Fibroblast of skin of left biceps (primary cell): ENCODE data around the gene AMPD3.

Experiments
- DNase-seq, 2 experiments: peaks; one replicate each; pipeline ENCODE4 v3.0.0-alpha.2; 2013; ENCODE audit warnings: low read depth in 2 of 2

AMPD3 gene

GRCh38 chr11:10488121-10488933 is 33.3 kb downstream of the AMPD3 start:
- no peak for DNase-seq

DNA sequence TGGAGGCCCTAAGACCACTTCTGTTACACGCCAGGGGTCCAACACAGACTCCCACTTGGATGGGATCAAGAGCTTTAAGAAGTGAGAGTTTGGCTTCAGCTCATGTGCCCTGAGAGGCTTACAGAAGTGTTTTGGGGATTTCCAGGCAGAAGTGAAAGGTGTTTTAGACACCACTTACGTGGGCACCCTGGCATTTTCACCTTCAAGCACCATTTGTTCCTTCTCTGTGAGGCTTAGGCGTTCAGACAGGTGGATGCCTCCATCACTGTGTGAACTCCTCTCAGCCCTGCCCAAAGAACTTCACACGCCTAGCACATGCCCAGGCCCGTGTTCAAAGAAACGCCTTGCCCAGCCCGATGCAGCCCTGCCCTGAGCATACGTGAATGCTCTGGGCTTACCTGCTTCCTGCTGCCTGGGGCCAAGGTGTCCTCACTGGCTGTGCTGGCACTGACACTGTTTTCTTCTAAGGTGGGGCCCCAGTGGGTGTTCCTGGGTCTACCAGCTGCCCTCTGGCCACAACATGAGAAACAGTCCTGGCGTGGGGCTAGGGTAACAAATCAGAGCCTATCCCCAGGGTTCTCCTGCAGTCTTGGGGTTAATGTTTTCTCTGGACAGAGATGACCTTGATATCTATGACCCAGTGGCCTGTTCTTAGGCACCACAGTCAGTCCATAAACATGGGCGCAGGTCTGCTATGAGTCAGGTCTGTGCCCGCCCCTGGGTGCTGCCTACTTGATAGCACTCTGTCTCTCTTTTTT is 34.0 kb downstream of the AMPD3 start:
- DNase-seq: no peak

DNA sequence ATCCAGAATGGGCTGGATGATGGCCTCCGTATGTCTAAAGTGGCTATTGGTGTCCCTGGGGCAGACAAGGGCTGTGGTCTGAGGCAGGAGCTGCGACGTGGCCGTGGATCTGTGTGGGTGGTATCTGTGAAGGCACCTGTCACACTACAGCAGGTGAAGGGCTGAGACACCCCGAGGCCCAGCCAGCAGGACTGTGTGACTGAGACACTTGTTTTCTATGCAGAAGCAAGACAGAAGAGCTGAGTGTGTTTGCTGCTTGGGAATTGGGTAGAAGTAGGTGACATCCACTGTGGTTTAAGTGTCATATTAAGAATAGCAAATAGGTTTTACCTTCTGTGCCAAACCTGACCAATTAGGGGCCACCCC is 35.0 kb downstream of the AMPD3 start:
- no peak for DNase-seq

GRCh38 chr11:10490398-10491241 is 35.6 kb downstream of the AMPD3 start:
- DNase-seq: peak; percentile 11 to 19

DNA sequence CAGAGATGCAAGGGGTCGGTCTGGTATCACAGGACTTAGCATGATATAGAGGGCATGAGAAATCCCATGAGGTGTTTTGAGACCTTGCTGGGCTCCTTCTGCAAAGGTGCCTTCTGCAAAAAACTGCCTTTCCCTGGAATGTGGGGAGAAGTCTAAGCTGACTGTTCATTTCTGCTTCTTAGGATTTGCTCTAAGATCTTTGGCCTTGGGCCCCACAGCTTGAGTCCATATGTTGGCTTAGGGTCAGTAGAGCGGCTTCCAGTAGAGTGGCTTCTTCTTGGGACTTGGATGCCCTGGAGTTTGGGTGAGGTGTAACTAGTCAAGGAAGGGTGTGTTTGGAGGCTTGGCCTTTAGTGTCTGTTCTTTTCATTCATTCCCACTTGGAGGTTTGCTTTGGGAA is 37.0 kb downstream of the AMPD3 start:
- DNase-seq: no peak

- DNase-seq: no peak
These were observed 38.1 kb downstream of the AMPD3 start for GRCh38 chr11:10493041-10493663.

DNA sequence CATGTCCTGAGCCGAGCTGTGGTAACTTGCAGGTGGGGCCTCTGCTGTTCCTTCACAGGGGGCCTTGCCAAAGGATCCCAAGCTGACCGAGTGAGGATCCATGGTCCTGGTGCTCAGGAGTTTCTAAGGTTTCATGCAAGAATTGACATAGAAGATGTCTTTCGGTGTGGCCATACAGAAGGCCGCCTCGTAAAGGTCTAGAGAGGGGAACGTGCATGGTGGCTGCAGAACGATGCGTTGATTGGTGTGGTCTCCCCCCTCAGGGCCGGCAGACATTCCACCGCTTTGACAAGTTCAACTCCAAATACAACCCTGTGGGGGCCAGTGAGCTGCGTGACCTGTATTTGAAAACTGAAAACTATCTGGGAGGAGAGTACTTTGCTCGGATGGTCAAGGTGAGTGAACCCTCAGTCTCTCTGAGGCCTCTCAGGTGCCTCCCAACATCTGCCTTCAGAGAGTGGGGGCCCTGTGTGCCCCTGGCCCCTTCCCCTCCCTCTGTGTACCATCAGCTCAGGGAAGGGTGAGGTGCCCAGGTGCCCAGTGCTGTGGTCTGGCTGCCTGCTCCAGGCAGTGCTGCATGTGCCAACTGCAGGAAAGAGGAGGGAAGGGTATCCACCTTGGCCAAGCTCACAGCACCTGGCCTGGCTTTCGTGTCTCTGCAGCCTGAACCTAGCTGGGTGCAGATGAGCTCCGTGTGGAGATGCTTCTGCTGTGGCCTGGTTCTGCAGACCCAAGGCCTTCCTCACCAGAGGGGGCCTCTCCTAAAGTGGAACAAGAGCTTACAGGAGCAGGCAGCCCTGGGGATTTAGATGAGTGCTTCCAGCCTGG is 39.8 kb downstream of the AMPD3 start:
- DNase-seq: no peak

DNA sequence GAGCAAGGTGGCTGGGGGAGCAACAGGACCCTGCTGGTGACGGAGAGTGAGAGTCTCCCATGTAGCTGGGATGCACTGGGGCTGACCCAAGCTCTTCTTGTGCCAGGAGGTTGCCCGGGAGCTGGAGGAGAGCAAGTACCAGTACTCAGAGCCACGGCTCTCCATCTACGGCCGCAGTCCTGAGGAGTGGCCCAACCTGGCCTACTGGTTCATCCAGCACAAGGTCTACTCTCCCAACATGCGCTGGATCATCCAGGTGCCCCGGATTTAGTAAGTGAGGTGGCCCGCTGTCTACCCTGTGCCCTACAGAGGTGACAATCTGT is 40.4 kb downstream of the AMPD3 start:
- DNase-seq: no peak

- DNase-seq: no peak
These were observed 41.4 kb downstream of the AMPD3 start for GRCh38 chr11:10496296-10496936.

- no peak for DNase-seq
These were observed 42.4 kb downstream of the AMPD3 start for GRCh38 chr11:10497371-10498021.

DNA sequence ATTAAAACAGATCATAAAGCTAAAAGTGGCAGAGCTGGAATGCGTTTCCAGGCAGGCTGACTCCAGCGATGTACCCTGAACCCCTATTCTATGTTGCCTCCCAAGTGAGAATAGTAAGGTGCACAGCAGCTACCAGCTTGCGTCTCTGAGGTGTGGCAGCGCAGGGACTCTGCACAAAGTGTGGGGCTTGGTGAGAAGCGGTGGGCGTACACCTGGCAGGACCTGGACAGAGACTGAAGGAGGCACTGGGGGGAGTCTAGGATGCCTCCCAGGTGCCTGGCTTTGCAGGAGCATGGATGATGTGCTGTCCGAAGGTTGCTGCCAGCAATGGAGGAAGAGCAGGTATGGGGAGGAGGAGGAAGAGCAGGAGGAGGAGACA is 42.9 kb downstream of the AMPD3 start:
- no peak for DNase-seq

- no peak for DNase-seq
These were observed 43.6 kb downstream of the AMPD3 start for GRCh38 chr11:10498426-10499250.

DNA sequence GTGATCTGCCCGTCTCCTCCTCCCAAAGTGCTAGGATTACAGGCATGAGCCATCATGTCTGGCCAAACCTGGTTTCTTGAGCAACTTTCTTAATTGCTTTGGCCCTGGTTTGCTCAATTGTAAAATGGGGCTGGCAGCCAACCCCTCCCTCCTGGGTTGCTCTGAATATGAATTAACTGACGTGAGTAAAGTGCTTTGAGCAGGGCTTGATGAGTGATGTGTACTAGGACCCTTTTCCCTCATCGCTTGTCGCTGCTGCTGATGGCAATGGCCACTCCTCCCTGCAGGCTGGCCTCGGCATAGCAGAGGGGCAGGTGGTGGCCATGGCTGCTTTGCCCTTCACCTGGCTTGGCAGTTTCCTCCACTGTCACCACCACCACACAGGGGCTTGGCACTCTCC is 44.4 kb downstream of the AMPD3 start:
- no peak for DNase-seq

- no peak for DNase-seq
These were observed 45.0 kb downstream of the AMPD3 start for GRCh38 chr11:10499874-10500601.

GRCh38 chr11:10500757-10501684 is 46.0 kb downstream of the AMPD3 start:
- DNase-seq: no peak

GRCh38 chr11:10502065-10502680 is 47.1 kb downstream of the AMPD3 start:
- no peak for DNase-seq

- no peak for DNase-seq
These were observed 47.7 kb downstream of the AMPD3 start for GRCh38 chr11:10502770-10503169.
